ENCODE measurements around the gene SLC6A11. TPM values are rescaled to one million over a fixed set of nuclear protein-coding genes. Genes with fewer than 3 reads are reported as not detected.
A peak's percentile ranks its signal among the peaks of the same experiment; 100 is the strongest.

SLC6A11 gene
- total RNA-seq, 6 donors from 2014 or later = 0.07 TPM; not detected in 5

GRCh38 chr3:10950476-10951294, 134.7 kb downstream of the SLC6A11 start:
- peak in 5 of 6 experiments; percentile 27 to 64 (median 48) for TF ChIP-seq CTCF (IDR thresholded peaks at IDR 0.05)
- TF ChIP-seq EP300 (IDR thresholded peaks at IDR 0.05) = no peak
- Histone ChIP-seq H3K4me3 (no peak overlapping the region), H3K4me1 (no peaks in the 10 kb centered on the region), H3K36me3 (no peaks in the 10 kb centered on the region), H3K9me3 (no peaks in the 10 kb centered on the region), H3K27me3 (no peaks in the 10 kb centered on the region), H3K27ac (no peak overlapping the region)
- WGBS, 2 donors = 50% methylated on average over 11 to 12 of the region's 12 CpGs
- peak in 1 of 2 donors; percentile 38 for DNase-seq
- ATAC-seq (ENCODE audit: low FRiP score in 2 of 2) = peak in 1 of 2 donors; percentile 40

- 74 to 78% methylated on average over 5 to 7 of the region's 7 CpGs for WGBS, 2 donors
- no peaks in the 10 kb centered on the region for H3K9me3 ChIP-seq
- DNase-seq (no peak), ATAC-seq (ENCODE audit: low FRiP score in 2 of 2) (peak in 1 of 2 donors; percentile 4)
- no peak for TF ChIP-seq EP300 (IDR thresholded peaks at IDR 0.05)
- TF ChIP-seq POLR2A (IDR thresholded peaks at IDR 0.05) = no peak
- TF ChIP-seq POLR2AphosphoS5 (IDR thresholded peaks at IDR 0.05) = no peak
- TF ChIP-seq CTCF (IDR thresholded peaks at IDR 0.05) = no peak
- H3K27me3 ChIP-seq = no peaks in the 10 kb centered on the region
- no peaks in the 10 kb centered on the region for H3K36me3 ChIP-seq
- peaks cover 0 to 3% (median 0%) of the 10 kb centered on the region in 4 donors for H3K4me1 ChIP-seq
- no peak overlapping the region for H3K4me3 ChIP-seq
- H3K27ac ChIP-seq = no peak overlapping the region
Observed at GRCh38 chr3:10951295-10951926, 135.4 kb downstream of the SLC6A11 start.

GRCh38 chr3:10952525-10952924, 136.5 kb downstream of the SLC6A11 start:
- H3K4me3 ChIP-seq = no peak overlapping the region
- WGBS, 2 donors = 69% methylated on average over 3 of the region's 3 CpGs; no CpG with 5 or more reads in 1 of the 2 donors
- peaks cover 0 to 12% (median 2%) of the 10 kb centered on the region in 4 donors for H3K4me1 ChIP-seq
- no peaks in the 10 kb centered on the region for H3K27me3 ChIP-seq
- ATAC-seq (ENCODE audit: low FRiP score in 2 of 2) (no peak), DNase-seq (no peak)
- no peaks in the 10 kb centered on the region for H3K9me3 ChIP-seq
- no peak overlapping the region for H3K27ac ChIP-seq
- no peaks in the 10 kb centered on the region for H3K36me3 ChIP-seq
- TF ChIP-seq CTCF (IDR thresholded peaks at IDR 0.05) (no peak), POLR2A (IDR thresholded peaks at IDR 0.05) (no peak), EP300 (IDR thresholded peaks at IDR 0.05) (no peak), POLR2AphosphoS5 (IDR thresholded peaks at IDR 0.05) (no peak)

GRCh38 chr3:10954740-10955139, 138.7 kb downstream of the SLC6A11 start:
- DNase-seq (no peak), ATAC-seq (ENCODE audit: low FRiP score in 2 of 2) (no peak)
- 57 to 79% methylated on average over 3 of the region's 3 CpGs for WGBS, 2 donors
- TF ChIP-seq EP300 (IDR thresholded peaks at IDR 0.05) (no peak), POLR2AphosphoS5 (IDR thresholded peaks at IDR 0.05) (no peak), POLR2A (IDR thresholded peaks at IDR 0.05) (no peak), CTCF (IDR thresholded peaks at IDR 0.05) (no peak)
- Histone ChIP-seq H3K4me1 (peaks cover 10 to 24% (median 15%) of the 10 kb centered on the region in 4 donors), H3K36me3 (no peaks in the 10 kb centered on the region), H3K9me3 (no peaks in the 10 kb centered on the region), H3K4me3 (no peak overlapping the region), H3K27me3 (no peaks in the 10 kb centered on the region), H3K27ac (no peak overlapping the region)

Measured in upper lobe of left lung (tissue), 6 donors.